Heart left ventricle (tissue), 16 donors: ENCODE results near the gene PIK3R6. TPM values are rescaled to one million over a fixed set of nuclear protein-coding genes. Genes with fewer than 3 reads are reported as not detected.
A peak's percentile ranks its signal among the peaks of the same experiment; 100 is the strongest.

Source experiments
- ATAC-seq, 4 donors: fragments of 200-7000 bp; cut with Tn5 transposase; one replicate each; pipeline ENCODE4 v1.9.1; 2020 to 2022; ENCODE audit warnings: moderate library complexity in 4 of 4, mild to moderate bottlenecking in 3 of 4, moderate number of reproducible peaks in 1 of 4
- DNase-seq, 5 donors: peaks; one replicate each; pipeline ENCODE4 v3.0.0-alpha.2; 2020
- H3K27ac ChIP-seq, 12 donors: fragments of 200-600 bp; sonication (generic) in 4 of 12; one replicate each; pipeline versions ENCODE4 v1.5.0 to v1.8.0; 2016 to 2022; ENCODE audit warnings: mild to moderate bottlenecking in 2 of 12
- H3K27me3 ChIP-seq, 9 donors: fragments of 200-600 bp; sonication (generic) in 2 of 9; one replicate each; pipeline versions ENCODE4 v1.5.1 to v1.8.0; 2016 to 2022; ENCODE audit warnings: mild to moderate bottlenecking in 3 of 9
- H3K36me3 ChIP-seq, 9 donors: fragments of 200-600 bp; sonication (generic) in 2 of 9; one replicate each; pipeline versions ENCODE4 v1.5.0 to v1.8.0; 2018 to 2022; ENCODE audit warnings: mild to moderate bottlenecking in 2 of 9
- H3K4me1 ChIP-seq, 12 donors: fragments of 200-600 bp; sonication (generic) in 4 of 12; one replicate each; pipeline versions ENCODE4 v1.5.0 to v1.8.0; 2016 to 2022; ENCODE audit warnings: mild to moderate bottlenecking in 3 of 12
- H3K4me3 ChIP-seq, 12 donors: fragments of 200-600 bp; sonication (generic) in 4 of 12; one replicate each; pipeline versions ENCODE4 v1.5.0 to v1.8.0; 2017 to 2022; ENCODE audit warnings: mild to moderate bottlenecking in 9 of 12, moderate library complexity in 4 of 12
- H3K9me3 ChIP-seq, 12 donors: fragments of 200-600 bp; sonication (generic) in 4 of 12; one replicate each; pipeline versions ENCODE4 v1.5.0 to v1.8.0; 2016 to 2022; ENCODE audit warnings: mild to moderate bottlenecking in 1 of 12
- POLR2A ChIP-seq, 2 donors: fragments of 450-650 bp; IDR thresholded peaks; one replicate each; pipeline ENCODE4 v1.6.1; 2017; ENCODE audit warnings: antibody characterized with exemption in 2 of 2, mild to moderate bottlenecking in 2 of 2, moderate library complexity in 2 of 2
- WGBS, 4 donors: extraction: QIAGEN DNeasy Blood & Tissue Kit in 2 of 4; methylation state at CpG; one replicate each; pipeline versions ENCODE4 v1.1.5 to v1.1.7; 2013 to 2018; 5-methylcytosine and 5-hydroxymethylcytosine counted together
- intact Hi-C, 10 donors: fragments of 100-400 bp; cut with DNase I; formaldehyde crosslinking; loops; one replicate each; pipeline versions ENCODE4 v1.11.1 to v1.14.2; 2022
- polyA plus RNA-seq, 2 donors: library from polyadenylated mRNA; stranded (reverse); fragments of 200-250 nt; gene quantifications; one replicate each; pipeline ENCODE4 v1.2.3, GENCODE V29; 2013
- total RNA-seq, 9 donors: library from RNA; depleted of rRNA in 2 of 9; stranded (reverse); fragments of >200 nt in 2 of 9; fragmentation: NEBNext Ultra II Directional in 3 of 9; extraction: Animal tissue kit (Norgen Biotek cat#: 25700) in 3 of 9; gene quantifications; one replicate each; pipeline versions ENCODE4 v1.1.0 to v1.2.4, GENCODE V29; 2016 to 2023
- TF ChIP-seq, protein P1 (sequence below), 12 donors: fragments of 200-600 bp; sonication (generic) in 4 of 12; IDR thresholded peaks; one replicate each; pipeline versions ENCODE4 v1.5.0 to v1.8.0; 2018 to 2022; ENCODE audit warnings: antibody characterized with exemption in 12 of 12, mild to moderate bottlenecking in 5 of 12
- donor health status: ischemic (EF 13 %, LVEDD 7.1; RV severe dilation, severe dysfunction).
- donor health status: healthy with polysubstance abuse.
- donor health status: DM: no; HTN: yes; CAD: no.
- donor health status: DM: no; HTN: no; CAD: no.
- donor health status: ischemic (EF 25% LVEDD 6.9; RV normal size, moderate dysfunction).
- donor health status: ischemic (EF 25% LVEDD 5.7; RV mildly dilated, moderate dysfunction).
- donor health status: healthy.
- donor health status: DM: yes; HTN: yes; CAD: no.
- donor health status: ischemic (EF 35%, LVEDD 5.7; RV mildly dilated, moderate dysfunction).
- donor health status: nonischemic (EF 11% LVEDD 7.7; RV severe dilation, severe dysfunction).
- donor health status: DM: yes; HTN: yes; CAD: no.
- donor health status: PGD.
- donor health status: ischemic (EF 29% LVEDD 5.4; RV normal size, mild dysfunction).
- donor health status: nonischemic (EF 23%, LVEDD 6.1; RV moderate dilation, normal function).

The PIK3R6 gene
- total and polyA plus RNA-seq, 11 donors: 0.21 to 5.4 (median 1.0) TPM

DNA sequence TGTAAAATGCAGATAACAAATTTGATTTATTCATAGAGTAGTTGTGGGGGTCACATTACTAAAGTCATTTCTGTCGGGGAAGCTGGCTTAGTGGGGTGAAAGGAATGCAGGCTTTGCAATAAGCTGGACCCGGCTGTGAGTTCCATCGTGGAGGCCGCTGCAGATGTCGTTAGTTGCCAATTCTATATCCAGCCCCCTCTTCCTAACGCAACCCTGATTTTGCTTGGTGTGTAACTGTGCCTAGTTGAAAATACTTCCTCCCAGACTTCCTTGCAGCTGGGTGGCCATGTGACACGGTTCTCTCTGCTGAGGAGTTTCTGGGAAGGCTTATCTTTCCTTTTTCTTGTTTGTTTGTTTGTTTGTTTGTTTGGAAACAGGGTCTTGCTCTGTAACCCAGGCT lies 72.8 kb downstream of the PIK3R6 start:
- Histone ChIP-seq H3K27me3 (peaks cover 0 to 9% (median 2%) of the 10 kb centered on the region in 9 donors), H3K4me3 (no peak overlapping the region), H3K9me3 (peaks cover 0 to 13% (median 6%) of the 10 kb centered on the region in 12 donors), H3K4me1 (peaks cover 0 to 26% (median 0%) of the 10 kb centered on the region in 12 donors), H3K27ac (peak overlapping the region in 1 of 12 donors; percentile 73), H3K36me3 (no peaks in the 10 kb centered on the region)
- intact Hi-C loops: no loop called here
- TF ChIP-seq, protein P1, sequence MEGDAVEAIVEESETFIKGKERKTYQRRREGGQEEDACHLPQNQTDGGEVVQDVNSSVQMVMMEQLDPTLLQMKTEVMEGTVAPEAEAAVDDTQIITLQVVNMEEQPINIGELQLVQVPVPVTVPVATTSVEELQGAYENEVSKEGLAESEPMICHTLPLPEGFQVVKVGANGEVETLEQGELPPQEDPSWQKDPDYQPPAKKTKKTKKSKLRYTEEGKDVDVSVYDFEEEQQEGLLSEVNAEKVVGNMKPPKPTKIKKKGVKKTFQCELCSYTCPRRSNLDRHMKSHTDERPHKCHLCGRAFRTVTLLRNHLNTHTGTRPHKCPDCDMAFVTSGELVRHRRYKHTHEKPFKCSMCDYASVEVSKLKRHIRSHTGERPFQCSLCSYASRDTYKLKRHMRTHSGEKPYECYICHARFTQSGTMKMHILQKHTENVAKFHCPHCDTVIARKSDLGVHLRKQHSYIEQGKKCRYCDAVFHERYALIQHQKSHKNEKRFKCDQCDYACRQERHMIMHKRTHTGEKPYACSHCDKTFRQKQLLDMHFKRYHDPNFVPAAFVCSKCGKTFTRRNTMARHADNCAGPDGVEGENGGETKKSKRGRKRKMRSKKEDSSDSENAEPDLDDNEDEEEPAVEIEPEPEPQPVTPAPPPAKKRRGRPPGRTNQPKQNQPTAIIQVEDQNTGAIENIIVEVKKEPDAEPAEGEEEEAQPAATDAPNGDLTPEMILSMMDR (IDR thresholded peaks at IDR 0.05): no peak
- TF ChIP-seq POLR2A (IDR thresholded peaks at IDR 0.05): no peak
- DNase-seq (no peak), ATAC-seq (peak in 2 of 4 donors; percentile 37 to 56)
- whole genome bisulfite sequencing, 4 donors: 40 to 74% (median 50%) methylated on average over 7 of the region's 7 CpGs

DNA sequence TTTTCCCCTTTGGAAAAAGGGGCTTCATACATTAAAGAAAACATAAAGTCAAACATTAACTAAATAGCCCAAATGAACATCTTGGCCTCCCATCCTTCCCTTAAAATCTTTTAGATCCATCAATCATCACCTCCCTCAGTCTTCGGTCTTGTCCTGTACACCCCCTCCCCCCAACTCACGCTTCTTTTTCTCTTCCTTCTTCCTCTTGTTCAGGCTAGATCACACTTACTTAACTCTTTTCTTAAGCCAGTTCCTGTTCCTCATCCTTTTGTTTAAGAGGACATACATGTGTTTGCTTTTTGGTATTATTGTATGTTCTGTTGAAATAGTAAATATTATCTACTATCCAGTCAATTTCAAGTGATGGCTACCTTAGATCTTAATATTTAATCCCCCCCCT lies 73.8 kb downstream of the PIK3R6 start:
- peaks cover 0 to 4% (median 0%) of the 10 kb centered on the region in 9 donors for H3K27me3 ChIP-seq
- TF ChIP-seq POLR2A (IDR thresholded peaks at IDR 0.05): no peak
- TF ChIP-seq, protein P1 (IDR thresholded peaks at IDR 0.05): no peak
- H3K27ac ChIP-seq: peak overlapping the region in 1 of 12 donors; percentile 73
- no peak for ATAC-seq
- H3K4me3 ChIP-seq: no peak overlapping the region
- peaks cover 0 to 13% (median 6%) of the 10 kb centered on the region in 12 donors for H3K9me3 ChIP-seq
- intact Hi-C loops: no loop called here
- DNase-seq: no peak
- WGBS, 4 donors: 60 to 61% (median 60%) methylated on average over 2 of the region's 2 CpGs
- peaks cover 0 to 27% (median 0%) of the 10 kb centered on the region in 12 donors for H3K4me1 ChIP-seq
- H3K36me3 ChIP-seq: no peaks in the 10 kb centered on the region

DNA sequence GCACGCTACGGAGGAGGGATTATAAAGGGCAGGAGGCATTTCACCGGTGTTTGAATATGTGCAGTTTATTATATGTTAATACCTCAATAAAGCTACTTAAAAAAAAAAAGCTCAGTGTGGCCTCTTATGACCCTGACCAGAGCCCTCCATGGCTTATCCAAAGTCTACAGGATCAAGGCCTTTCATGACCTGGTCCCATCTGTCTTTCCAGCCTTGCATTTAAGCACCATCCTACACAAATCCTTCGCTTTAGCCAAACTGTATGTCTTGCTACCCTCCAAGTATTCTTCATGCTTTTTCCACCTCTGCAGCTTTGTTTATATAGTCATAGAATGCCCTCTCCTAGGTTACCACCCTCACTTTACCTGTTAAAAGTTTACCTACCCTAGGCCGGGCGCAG lies 74.8 kb downstream of the PIK3R6 start:
- H3K9me3 ChIP-seq: peaks cover 0 to 13% (median 6%) of the 10 kb centered on the region in 12 donors
- TF ChIP-seq, protein P1 (IDR thresholded peaks at IDR 0.05): no peak
- TF ChIP-seq POLR2A (IDR thresholded peaks at IDR 0.05): no peak
- intact Hi-C loops: no loop called here
- ATAC-seq (no peak), DNase-seq (no peak)
- no peaks in the 10 kb centered on the region for H3K36me3 ChIP-seq
- no peaks in the 10 kb centered on the region for H3K27me3 ChIP-seq
- H3K27ac ChIP-seq: no peak overlapping the region
- 63 to 86% (median 69%) methylated on average over 6 of the region's 6 CpGs for WGBS, 4 donors
- H3K4me3 ChIP-seq: no peak overlapping the region
- peaks cover 0 to 27% (median 0%) of the 10 kb centered on the region in 12 donors for H3K4me1 ChIP-seq

DNA sequence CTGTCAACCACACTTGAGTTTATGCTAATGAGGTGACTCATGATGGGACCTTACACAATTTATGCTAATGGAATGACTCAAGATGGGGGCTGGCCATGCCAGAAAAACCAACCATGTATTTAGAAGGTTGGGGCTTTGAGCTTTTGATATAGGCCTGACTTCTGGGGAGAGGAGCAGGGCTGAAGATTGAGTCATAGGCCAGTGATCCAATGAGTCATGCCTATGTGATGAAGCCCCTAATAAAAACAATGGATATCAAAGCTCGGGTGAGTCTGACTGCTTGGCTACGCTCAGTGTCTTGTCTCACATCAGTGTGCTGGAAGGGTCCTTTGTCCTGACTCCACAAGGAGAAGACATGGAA lies 75.6 kb downstream of the PIK3R6 start:
- H3K9me3 ChIP-seq: peaks cover 0 to 13% (median 6%) of the 10 kb centered on the region in 12 donors
- no peak overlapping the region for H3K4me3 ChIP-seq
- peaks cover 0 to 27% (median 0%) of the 10 kb centered on the region in 12 donors for H3K4me1 ChIP-seq
- H3K27ac ChIP-seq: no peak overlapping the region
- TF ChIP-seq POLR2A (IDR thresholded peaks at IDR 0.05): no peak
- TF ChIP-seq, protein P1 (IDR thresholded peaks at IDR 0.05): no peak
- intact Hi-C loops: no loop called here
- no peak for DNase-seq
- no peaks in the 10 kb centered on the region for H3K36me3 ChIP-seq
- 81 to 89% (median 86%) methylated on average over 2 of the region's 2 CpGs for WGBS, 4 donors
- H3K27me3 ChIP-seq: no peaks in the 10 kb centered on the region
- no peak for ATAC-seq
